Peyer's patch (tissue), 4 donors: ENCODE results near the gene SRPK2. TPM values are rescaled to one million over a fixed set of nuclear protein-coding genes. Genes with fewer than 3 reads are reported as not detected.
"Not testable (repeated sequence)": the region's sequence is repeated elsewhere in the genome, so short reads cannot be mapped to it uniquely, and the experiment has no call there.

Experiments
- DNase-seq, 3 donors: peaks; one replicate each; pipeline ENCODE4 v3.0.0-alpha.2; 2017 to 2019
- H3K27ac ChIP-seq, 4 donors: fragments of 200-600 bp; sonication (generic); one replicate each; pipeline ENCODE4 v1.5.1; 2016 to 2019
- H3K27me3 ChIP-seq, 2 donors: fragments of 200-600 bp; sonication (generic); one replicate each; pipeline ENCODE4 v1.5.1; 2019
- H3K36me3 ChIP-seq, 3 donors: fragments of 200-600 bp; sonication (generic); one replicate each; pipeline ENCODE4 v1.5.1; 2016 to 2019
- H3K4me1 ChIP-seq, 4 donors: fragments of 200-600 bp; sonication (generic); one replicate each; pipeline ENCODE4 v1.5.1; 2016 to 2019
- H3K4me3 ChIP-seq, 4 donors: fragments of 200-600 bp; sonication (generic); 1 replicate in 3 of 4; 2 replicates in 1 of 4; pipeline ENCODE4 v1.5.1; 2016 to 2019; ENCODE audit warnings: mild to moderate bottlenecking in 1 of 4
- H3K9me3 ChIP-seq, 4 donors: fragments of 200-600 bp; sonication (generic); one replicate each; pipeline ENCODE4 v1.5.1; 2016 to 2019; ENCODE audit warnings: mild to moderate bottlenecking in 1 of 4
- CTCF ChIP-seq, 6 experiments: fragments of 450-650 bp in 4 of 6; fragments of 200-600 bp in 2 of 6; sonication (generic) in 1 of 6; IDR thresholded peaks; one replicate each; pipeline ENCODE4 v1.5.1; 2017 to 2019; ENCODE audit warnings: antibody characterized with exemption in 6 of 6, mild to moderate bottlenecking in 3 of 6, moderate library complexity in 1 of 6
- POLR2A ChIP-seq, 2 donors: fragments of 450-650 bp; IDR thresholded peaks; one replicate each; pipeline ENCODE4 v1.5.1; 2017; ENCODE audit warnings: antibody characterized with exemption in 2 of 2, mild to moderate bottlenecking in 2 of 2, moderate library complexity in 2 of 2
- total RNA-seq, 4 donors: library from RNA; depleted of rRNA; stranded (reverse); fragments of >200 nt; gene quantifications; one replicate each; pipeline ENCODE4 v1.1.0, GENCODE V29; 2016

The SRPK2 gene
- total RNA-seq, 4 donors from 2014 or later = 25.7 to 96.6 (median 33.6) TPM

- DNase-seq = no peak
- TF ChIP-seq POLR2A (IDR thresholded peaks at IDR 0.05) (no peak), CTCF (IDR thresholded peaks at IDR 0.05) (no peak)
- Histone ChIP-seq H3K27me3 (no peaks in the 10 kb centered on the region), H3K36me3 (no peaks in the 10 kb centered on the region), H3K27ac (no peak overlapping the region), H3K9me3 (no peaks in the 10 kb centered on the region), H3K4me3 (no peak overlapping the region), H3K4me1 (no peaks in the 10 kb centered on the region)
These were observed 51.2 kb downstream of the SRPK2 start for GRCh38 chr7:105337529-105337928.

- TF ChIP-seq POLR2A (IDR thresholded peaks at IDR 0.05) (no peak), CTCF (IDR thresholded peaks at IDR 0.05) (peak in 5 of 6 experiments; percentile 19 to 46 (median 28))
- Histone ChIP-seq H3K27ac (no peak overlapping the region), H3K27me3 (no peaks in the 10 kb centered on the region), H3K36me3 (no peaks in the 10 kb centered on the region), H3K4me1 (no peaks in the 10 kb centered on the region), H3K9me3 (no peaks in the 10 kb centered on the region), H3K4me3 (no peak overlapping the region)
- no peak for DNase-seq
These were observed 52.7 kb downstream of the SRPK2 start for GRCh38 chr7:105336009-105336408.

- H3K27ac ChIP-seq, H3K4me1 ChIP-seq, H3K9me3 ChIP-seq, DNase-seq, H3K4me3 ChIP-seq, H3K27me3 ChIP-seq, H3K36me3 ChIP-seq: not testable (repeated sequence)
These were observed 56.1 kb downstream of the SRPK2 start for GRCh38 chr7:105332661-105333060.

GRCh38 chr7:105330526-105330925 is 58.2 kb downstream of the SRPK2 start:
- no peaks in the 10 kb centered on the region for H3K9me3 ChIP-seq
- no peaks in the 10 kb centered on the region for H3K4me1 ChIP-seq
- no peak overlapping the region for H3K27ac ChIP-seq
- no peak overlapping the region for H3K4me3 ChIP-seq
- no peak for DNase-seq
- TF ChIP-seq CTCF (IDR thresholded peaks at IDR 0.05) (no peak), POLR2A (IDR thresholded peaks at IDR 0.05) (no peak)
- no peaks in the 10 kb centered on the region for H3K36me3 ChIP-seq
- no peaks in the 10 kb centered on the region for H3K27me3 ChIP-seq

- Histone ChIP-seq H3K36me3 (no peaks in the 10 kb centered on the region), H3K27me3 (no peaks in the 10 kb centered on the region), H3K4me3 (no peak overlapping the region), H3K9me3 (no peaks in the 10 kb centered on the region), H3K4me1 (no peaks in the 10 kb centered on the region), H3K27ac (no peak overlapping the region)
- DNase-seq = no peak
- TF ChIP-seq POLR2A (IDR thresholded peaks at IDR 0.05) (no peak), CTCF (IDR thresholded peaks at IDR 0.05) (no peak)
These were observed 61.5 kb downstream of the SRPK2 start for GRCh38 chr7:105327201-105327600.

- no peaks in the 10 kb centered on the region for H3K36me3 ChIP-seq
- H3K27me3 ChIP-seq = no peaks in the 10 kb centered on the region
- TF ChIP-seq POLR2A (IDR thresholded peaks at IDR 0.05) (no peak), CTCF (IDR thresholded peaks at IDR 0.05) (no peak)
- no peak for DNase-seq
- no peak overlapping the region for H3K4me3 ChIP-seq
- no peaks in the 10 kb centered on the region for H3K9me3 ChIP-seq
- H3K27ac ChIP-seq = no peak overlapping the region
- H3K4me1 ChIP-seq = no peaks in the 10 kb centered on the region
These were observed 63.4 kb downstream of the SRPK2 start for GRCh38 chr7:105325216-105325904.

GRCh38 chr7:105324606-105325005 is 64.1 kb downstream of the SRPK2 start:
- not testable (repeated sequence) for H3K36me3 ChIP-seq, H3K4me3 ChIP-seq, DNase-seq, H3K27me3 ChIP-seq, H3K27ac ChIP-seq, H3K9me3 ChIP-seq, H3K4me1 ChIP-seq
